ENCODE results near the gene MS4A5.

MS4A5 gene

GRCh38 chr11:60454212-60454611, 24.8 kb downstream of the MS4A5 start:
- TF ChIP-seq GATA3 (IDR thresholded peaks at IDR 0.05; ENCODE audit: low read depth, low read length) (no peak), GATA2 (IDR thresholded peaks at IDR 0.05; ENCODE audit: low read depth, low read length) (no peak)

- TF ChIP-seq GATA3 (IDR thresholded peaks at IDR 0.05; ENCODE audit: low read depth, low read length), result no peak
- no peak for TF ChIP-seq GATA2 (IDR thresholded peaks at IDR 0.05; ENCODE audit: low read depth, low read length)
These were observed 26.2 kb downstream of the MS4A5 start, which contains the start of gene MS4A1 for GRCh38 chr11:60455531-60456042. Gene MS4A1, plus strand, starts transcription at chr11:60455847. Its CDS starts 6,528 bp downstream, at chr11:60462375.

GRCh38 chr11:60457576-60457975, 28.2 kb downstream of the MS4A5 start:
- no peak for TF ChIP-seq GATA3 (IDR thresholded peaks at IDR 0.05; ENCODE audit: low read depth, low read length)
- no peak for TF ChIP-seq GATA2 (IDR thresholded peaks at IDR 0.05; ENCODE audit: low read depth, low read length)

- no peak for TF ChIP-seq GATA3 (IDR thresholded peaks at IDR 0.05; ENCODE audit: low read depth, low read length)
- TF ChIP-seq GATA2 (IDR thresholded peaks at IDR 0.05; ENCODE audit: low read depth, low read length), result no peak
These were observed 30.0 kb downstream of the MS4A5 start for GRCh38 chr11:60459345-60459744.

GRCh38 chr11:60468829-60469228, 39.5 kb downstream of the MS4A5 start:
- TF ChIP-seq GATA3 (IDR thresholded peaks at IDR 0.05; ENCODE audit: low read depth, low read length) (no peak), GATA2 (IDR thresholded peaks at IDR 0.05; ENCODE audit: low read depth, low read length) (no peak)

- no peak for TF ChIP-seq GATA2 (IDR thresholded peaks at IDR 0.05; ENCODE audit: low read depth, low read length)
- no peak for TF ChIP-seq GATA3 (IDR thresholded peaks at IDR 0.05; ENCODE audit: low read depth, low read length)
These were observed 40.4 kb downstream of the MS4A5 start for GRCh38 chr11:60469723-60470122.

- TF ChIP-seq GATA2 (IDR thresholded peaks at IDR 0.05; ENCODE audit: low read depth, low read length) (no peak), GATA3 (IDR thresholded peaks at IDR 0.05; ENCODE audit: low read depth, low read length) (no peak)
These were observed 47.7 kb downstream of the MS4A5 start for GRCh38 chr11:60477035-60477445.

- no peak for TF ChIP-seq GATA2 (IDR thresholded peaks at IDR 0.05; ENCODE audit: low read depth, low read length)
- TF ChIP-seq GATA3 (IDR thresholded peaks at IDR 0.05; ENCODE audit: low read depth, low read length), result no peak
These were observed 53.0 kb downstream of the MS4A5 start for GRCh38 chr11:60482361-60482760.

GRCh38 chr11:60485987-60486386, 56.6 kb downstream of the MS4A5 start:
- TF ChIP-seq GATA2 (IDR thresholded peaks at IDR 0.05; ENCODE audit: low read depth, low read length), result no peak
- TF ChIP-seq GATA3 (IDR thresholded peaks at IDR 0.05; ENCODE audit: low read depth, low read length), result no peak

- TF ChIP-seq GATA3 (IDR thresholded peaks at IDR 0.05; ENCODE audit: low read depth, low read length) (no peak), GATA2 (IDR thresholded peaks at IDR 0.05; ENCODE audit: low read depth, low read length) (no peak)
These were observed 63.2 kb downstream of the MS4A5 start, which contains the start of gene MS4A12 for GRCh38 chr11:60492488-60493009. Gene MS4A12, plus strand, starts transcription at chr11:60492778. Its CDS starts 4,541 bp downstream, at chr11:60497319.

- no peak for TF ChIP-seq GATA2 (IDR thresholded peaks at IDR 0.05; ENCODE audit: low read depth, low read length)
- TF ChIP-seq GATA3 (IDR thresholded peaks at IDR 0.05; ENCODE audit: low read depth, low read length), result no peak
These were observed 64.1 kb downstream of the MS4A5 start for GRCh38 chr11:60493454-60493853.

All from SH-SY5Y (cell line).